Mesenchymal stem cell (in vitro differentiated cells and primary cell): ENCODE data around the gene GRIP1.

Source experiments
- DNase-seq: peaks from one replicate; pipeline ENCODE4 v3.0.0-alpha.2; 2013
- H2AFZ ChIP-seq: one replicate; pipeline ENCODE4 v1.6.1; 2013; ENCODE audit warnings: low read depth, mild to moderate bottlenecking, control low read depth, inconsistent platforms, low read length, moderate library complexity
- H2AK5ac ChIP-seq: 2 replicates; pipeline ENCODE4 v1.6.1; 2013; ENCODE audit warnings: low read length, moderate library complexity, mild to moderate bottlenecking, inconsistent platforms; ENCODE audit not compliant: severe bottlenecking
- H2BK120ac ChIP-seq: one replicate; pipeline ENCODE4 v1.6.1; 2013; ENCODE audit warnings: low read depth, mild to moderate bottlenecking, inconsistent platforms, low read length, moderate library complexity
- H2BK12ac ChIP-seq, 2 experiments: one replicate each; pipeline ENCODE4 v1.6.1; 2013; ENCODE audit warnings: inconsistent platforms in 2 of 2, low read length in 2 of 2, mild to moderate bottlenecking in 2 of 2, moderate library complexity in 2 of 2, control low read depth in 1 of 2
- H2BK15ac ChIP-seq: one replicate; pipeline ENCODE4 v1.6.1; 2013; ENCODE audit warnings: mild to moderate bottlenecking, low read depth, inconsistent platforms; ENCODE audit not compliant: poor library complexity, severe bottlenecking
- H2BK5ac ChIP-seq: 2 replicates; pipeline ENCODE4 v1.6.1; 2013; ENCODE audit warnings: low read depth, mild to moderate bottlenecking, low read length, control low read depth, inconsistent platforms; ENCODE audit not compliant: poor library complexity, severe bottlenecking
- H3K14ac ChIP-seq, 2 experiments: one replicate each; pipeline ENCODE4 v1.6.1; 2013; ENCODE audit warnings: inconsistent platforms in 2 of 2, low read length in 2 of 2, control low read depth in 1 of 2, mild to moderate bottlenecking in 1 of 2, moderate library complexity in 1 of 2
- H3K18ac ChIP-seq, 2 experiments: one replicate each; pipeline ENCODE4 v1.6.1; 2013; ENCODE audit warnings: inconsistent platforms in 2 of 2, low read length in 2 of 2, control low read depth in 1 of 2, low read depth in 1 of 2, mild to moderate bottlenecking in 1 of 2
- H3K23ac ChIP-seq, 2 experiments: one replicate each; pipeline ENCODE4 v1.6.1; 2013; ENCODE audit warnings: inconsistent platforms in 2 of 2, low read length in 2 of 2, mild to moderate bottlenecking in 2 of 2, moderate library complexity in 2 of 2, control low read depth in 1 of 2
- H3K27ac ChIP-seq: 2 replicates; pipeline ENCODE4 v1.5.1; 2013; ENCODE audit warnings: mild to moderate bottlenecking, moderate library complexity, low read length, control low read depth, inconsistent platforms; ENCODE audit not compliant: poor library complexity, severe bottlenecking
- H3K27me3 ChIP-seq, 2 experiments: 2 replicates each; pipeline versions ENCODE4 v1.6.1 to v1.7.0; 2013; ENCODE audit warnings: low read length in 2 of 2, mild to moderate bottlenecking in 2 of 2, moderate library complexity in 2 of 2, control low read depth in 1 of 2, inconsistent platforms in 1 of 2; ENCODE audit not compliant: control insufficient read depth in 1 of 2, insufficient read depth in 1 of 2
- H3K36me3 ChIP-seq, 2 experiments: 2 replicates each; pipeline versions ENCODE4 v1.6.1 to v1.7.0; 2013; ENCODE audit warnings: low read length in 2 of 2, control low read depth in 1 of 2, inconsistent platforms in 1 of 2, low read depth in 1 of 2, mild to moderate bottlenecking in 1 of 2; ENCODE audit not compliant: insufficient read depth in 2 of 2, control insufficient read depth in 1 of 2
- H3K4ac ChIP-seq, 2 experiments: one replicate each; pipeline ENCODE4 v1.6.1; 2013; ENCODE audit warnings: inconsistent platforms in 2 of 2, low read length in 2 of 2, mild to moderate bottlenecking in 2 of 2, moderate library complexity in 2 of 2, control low read depth in 1 of 2, low read depth in 1 of 2
- H3K4me1 ChIP-seq: 2 replicates; pipeline ENCODE4 v1.6.1; 2013; ENCODE audit warnings: low read depth, low read length, control low read depth; ENCODE audit not compliant: control insufficient read depth, insufficient read depth
- H3K4me2 ChIP-seq: 2 replicates; pipeline ENCODE4 v1.6.1; 2013; ENCODE audit warnings: low read length, mild to moderate bottlenecking, inconsistent platforms; ENCODE audit not compliant: poor library complexity, severe bottlenecking
- H3K4me3 ChIP-seq, 2 experiments: 2 replicates each; pipeline versions ENCODE4 v1.5.1 to v1.7.0; 2013; ENCODE audit warnings: low read length in 2 of 2, mild to moderate bottlenecking in 2 of 2, control low read depth in 1 of 2, low read depth in 1 of 2; ENCODE audit not compliant: insufficient read depth in 1 of 2
- H3K79me1 ChIP-seq: replicated peaks from 2 replicates; pipeline ENCODE4 v1.6.1; 2013; ENCODE audit warnings: mild to moderate bottlenecking, control low read depth, low read length, inconsistent platforms; ENCODE audit not compliant: poor library complexity, severe bottlenecking
- H3K9ac ChIP-seq: 2 replicates; pipeline ENCODE4 v1.7.0; 2013; ENCODE audit warnings: mild to moderate bottlenecking, low read length, moderate library complexity
- H3K9me3 ChIP-seq: 2 replicates; pipeline ENCODE4 v1.7.0; 2013; ENCODE audit warnings: mild to moderate bottlenecking, low read length; ENCODE audit not compliant: control insufficient read depth
- H4K8ac ChIP-seq: one replicate; pipeline ENCODE4 v1.6.1; 2013; ENCODE audit warnings: inconsistent platforms, mild to moderate bottlenecking, low read length, moderate library complexity
- H4K91ac ChIP-seq: one replicate; pipeline ENCODE4 v1.6.1; 2013; ENCODE audit warnings: mild to moderate bottlenecking, low read length, inconsistent platforms
- WGBS: methylation state at CpG from one replicate; pipeline ENCODE4 v1.1.7; 2013; ENCODE audit warnings: mixed read lengths; 5-methylcytosine and 5-hydroxymethylcytosine counted together

Gene GRIP1

GRCh38 chr12:66620688-66621087 lies 58.2 kb downstream of the GRIP1 start:
- Histone ChIP-seq H3K9ac (no peak overlapping the region), H3K9me3 (no peaks in the 10 kb centered on the region), H3K4me1 (peaks cover 5% of the 10 kb centered on the region), H4K91ac (no peak overlapping the region), H3K23ac (no peak overlapping the region), H3K27ac (no peak overlapping the region), H3K36me3 (no peaks in the 10 kb centered on the region), H3K4ac (no peak overlapping the region), H3K4me3 (no peak overlapping the region), H3K4me2 (no peak overlapping the region), H2AFZ (no peak overlapping the region), H3K14ac (no peak overlapping the region), H3K79me1 (no peaks in the 10 kb centered on the region), H3K27me3 (no peaks in the 10 kb centered on the region), H3K18ac (no peak overlapping the region), H2BK120ac (no peak overlapping the region), H2BK12ac (no peak overlapping the region), H4K8ac (no peak overlapping the region), H2BK5ac (no peak overlapping the region), H2AK5ac (no peak overlapping the region), H2BK15ac (no peak overlapping the region)
- no CpG with 5 or more reads among the region's 2 CpGs for WGBS
- no peak for DNase-seq

- H3K36me3 ChIP-seq: no peaks in the 10 kb centered on the region
- no peaks in the 10 kb centered on the region for H3K9me3 ChIP-seq
- DNase-seq: no peak
- no peak overlapping the region for H2BK15ac ChIP-seq
- H2BK5ac ChIP-seq: no peak overlapping the region
- no peaks in the 10 kb centered on the region for H3K79me1 ChIP-seq
- WGBS: no CpG with 5 or more reads among the region's 1 CpG
- no peak overlapping the region for H2BK120ac ChIP-seq
- no peak overlapping the region for H3K18ac ChIP-seq
- H3K4ac ChIP-seq: no peak overlapping the region
- no peak overlapping the region for H3K14ac ChIP-seq
- no peak overlapping the region for H2AFZ ChIP-seq
- no peak overlapping the region for H3K23ac ChIP-seq
- no peak overlapping the region for H3K4me2 ChIP-seq
- H3K27me3 ChIP-seq: no peaks in the 10 kb centered on the region
- H4K91ac ChIP-seq: no peak overlapping the region
- H4K8ac ChIP-seq: no peak overlapping the region
- H3K27ac ChIP-seq: no peak overlapping the region
- no peak overlapping the region for H3K9ac ChIP-seq
- no peak overlapping the region for H2AK5ac ChIP-seq
- H3K4me1 ChIP-seq: peaks cover 5% of the 10 kb centered on the region
- no peak overlapping the region for H2BK12ac ChIP-seq
- no peak overlapping the region for H3K4me3 ChIP-seq
Observed at GRCh38 chr12:66620026-66620425, 58.9 kb downstream of the GRIP1 start.

- H3K9me3 ChIP-seq: no peaks in the 10 kb centered on the region
- no peak overlapping the region for H2BK120ac ChIP-seq
- no peak overlapping the region for H4K91ac ChIP-seq
- no peaks in the 10 kb centered on the region for H3K27me3 ChIP-seq
- no peak overlapping the region for H3K27ac ChIP-seq
- no peak overlapping the region for H3K4ac ChIP-seq
- no peak overlapping the region for H2BK5ac ChIP-seq
- no peaks in the 10 kb centered on the region for H3K79me1 ChIP-seq
- H3K14ac ChIP-seq: no peak overlapping the region
- no peak overlapping the region for H2BK12ac ChIP-seq
- WGBS: no CpG with 5 or more reads among the region's 3 CpGs
- no peak overlapping the region for H2AFZ ChIP-seq
- H3K36me3 ChIP-seq: no peaks in the 10 kb centered on the region
- no peak for DNase-seq
- H2BK15ac ChIP-seq: no peak overlapping the region
- peaks cover 5% of the 10 kb centered on the region for H3K4me1 ChIP-seq
- H3K4me3 ChIP-seq: no peak overlapping the region
- no peak overlapping the region for H2AK5ac ChIP-seq
- no peak overlapping the region for H3K9ac ChIP-seq
- H3K4me2 ChIP-seq: no peak overlapping the region
- H4K8ac ChIP-seq: no peak overlapping the region
- no peak overlapping the region for H3K18ac ChIP-seq
- H3K23ac ChIP-seq: no peak overlapping the region
Observed at GRCh38 chr12:66617991-66618390, 60.9 kb downstream of the GRIP1 start.

GRCh38 chr12:66612090-66612775 lies 66.6 kb downstream of the GRIP1 start:
- H3K9ac ChIP-seq: no peak overlapping the region
- no peak overlapping the region for H2BK120ac ChIP-seq
- no peak overlapping the region for H2BK15ac ChIP-seq
- no peak overlapping the region for H3K4ac ChIP-seq
- H3K79me1 ChIP-seq: no peaks in the 10 kb centered on the region
- no peaks in the 10 kb centered on the region for H3K27me3 ChIP-seq
- no peak overlapping the region for H3K23ac ChIP-seq
- no peak overlapping the region for H3K14ac ChIP-seq
- H2BK5ac ChIP-seq: no peak overlapping the region
- H3K18ac ChIP-seq: no peak overlapping the region
- H3K4me3 ChIP-seq: no peak overlapping the region
- H3K9me3 ChIP-seq: no peaks in the 10 kb centered on the region
- H3K27ac ChIP-seq: no peak overlapping the region
- peaks cover 5% of the 10 kb centered on the region for H3K4me1 ChIP-seq
- no peak overlapping the region for H2AK5ac ChIP-seq
- no peak overlapping the region for H3K4me2 ChIP-seq
- no peak overlapping the region for H2BK12ac ChIP-seq
- no peak for DNase-seq
- no peak overlapping the region for H4K91ac ChIP-seq
- no peak overlapping the region for H4K8ac ChIP-seq
- no peaks in the 10 kb centered on the region for H3K36me3 ChIP-seq
- H2AFZ ChIP-seq: no peak overlapping the region
